Spleen (tissue), 11 donors: ENCODE results near the gene RNF181. TPM values are rescaled to one million over a fixed set of nuclear protein-coding genes. Genes with fewer than 3 reads are reported as not detected.

Source experiments
- DNase-seq: peaks from one replicate; pipeline ENCODE4 v3.0.0-alpha.2; 2020
- H3K27ac ChIP-seq, 8 donors: fragments of 200-600 bp; sonication (generic) in 7 of 8; 1 replicate in 4 of 8; 2 replicates in 4 of 8; pipeline versions ENCODE4 v1.5.0 to v1.8.0; 2016 to 2021; ENCODE audit warnings: inconsistent platforms in 4 of 8, mild to moderate bottlenecking in 4 of 8, moderate library complexity in 1 of 8
- H3K27me3 ChIP-seq, 7 donors: fragments of 200-600 bp; sonication (generic) in 6 of 7; replicated peaks in 1 of 7; 1 replicate in 4 of 7; 2 replicates in 3 of 7; pipeline versions ENCODE4 v1.5.0 to v1.8.0; 2016 to 2021; ENCODE audit warnings: inconsistent platforms in 3 of 7, mild to moderate bottlenecking in 1 of 7
- H3K36me3 ChIP-seq, 6 donors: fragments of 200-600 bp; sonication (generic) in 5 of 6; 1 replicate in 4 of 6; 2 replicates in 2 of 6; pipeline versions ENCODE4 v1.5.0 to v1.8.0; 2016 to 2021; ENCODE audit warnings: inconsistent platforms in 2 of 6
- H3K4me1 ChIP-seq, 6 donors: fragments of 200-600 bp; sonication (generic) in 5 of 6; 1 replicate in 3 of 6; 2 replicates in 3 of 6; pipeline versions ENCODE4 v1.5.0 to v1.8.0; 2016 to 2021; ENCODE audit warnings: inconsistent platforms in 3 of 6
- H3K4me3 ChIP-seq, 8 donors: fragments of 200-600 bp; sonication (generic) in 7 of 8; 1 replicate in 4 of 8; 2 replicates in 4 of 8; pipeline versions ENCODE4 v1.5.0 to v1.8.0; 2016 to 2021; ENCODE audit warnings: inconsistent platforms in 4 of 8, mild to moderate bottlenecking in 4 of 8, moderate library complexity in 2 of 8
- H3K9me3 ChIP-seq, 8 donors: fragments of 200-600 bp; sonication (generic) in 7 of 8; 1 replicate in 4 of 8; 2 replicates in 4 of 8; pipeline versions ENCODE4 v1.5.0 to v1.8.0; 2016 to 2021; ENCODE audit warnings: inconsistent platforms in 4 of 8
- POLR2A ChIP-seq, 3 donors: fragments of 450-650 bp; IDR thresholded peaks; one replicate each; pipeline ENCODE4 v1.5.1; 2017; ENCODE audit warnings: antibody characterized with exemption in 3 of 3, mild to moderate bottlenecking in 1 of 3
- POLR2AphosphoS5 ChIP-seq, 3 donors: sonication (generic); formaldehyde crosslinking; IDR thresholded peaks; one replicate each; pipeline ENCODE4 v1.5.1; 2017; ENCODE audit warnings: antibody characterized with exemption in 3 of 3
- WGBS, 5 donors: extraction: QIAGEN DNeasy Blood & Tissue Kit in 3 of 5; methylation state at CpG; one replicate each; pipeline versions ENCODE4 v1.1.5 to v1.1.7; 2013 to 2018; 5-methylcytosine and 5-hydroxymethylcytosine counted together
- intact Hi-C: fragments of 100-400 bp; cut with DNase I; formaldehyde crosslinking; loops from one replicate; pipeline ENCODE4 v1.15.0; 2023; ENCODE audit warnings: low total_unique reads
- polyA plus RNA-seq, 3 donors: library from polyadenylated mRNA; stranded (reverse); fragments of 200-250 nt; gene quantifications; one replicate each; pipeline ENCODE4 v1.2.1, GENCODE V29; 2013
- total RNA-seq, 7 donors: library from RNA; depleted of rRNA in 3 of 7; stranded (reverse); fragments of >200 nt in 3 of 7; fragmentation: NEBNext Ultra II Directional in 4 of 7; extraction: Animal tissue kit (Norgen Biotek cat#: 25700) in 4 of 7; gene quantifications; one replicate each; pipeline versions ENCODE4 v1.1.0 to v1.2.1, GENCODE V29; 2016 to 2021
- TF ChIP-seq, protein P1 (sequence below), 11 experiments: fragments of 200-600 bp in 7 of 11; fragments of 450-650 bp in 4 of 11; sonication (generic) in 4 of 11; IDR thresholded peaks in 8 of 11; conservative IDR thresholded peaks in 3 of 11; 1 replicate in 7 of 11; 2 replicates in 4 of 11; pipeline versions ENCODE4 v1.4.0 to v1.8.0; 2016 to 2021; ENCODE audit warnings: antibody characterized with exemption in 11 of 11, inconsistent platforms in 4 of 11, mild to moderate bottlenecking in 1 of 11
- donor health status: healthy with polysubstance abuse.
- donor health status: DM: no; HTN: no; CAD: no; lungs with moderate emphysema.
- donor health status: DM: no; HTN: no; CAD: no.
- donor health status: Bipolar disorder and iron deficiency.
- donor health status: healthy.
- donor health status: DM: no; HTN: no; CAD: no.
- donor health status: DM: yes; HTN: yes; CAD: no.

RNF181 gene
- total and polyA plus RNA-seq, 10 donors, result 72.9 to 184 (median 123) TPM

- WGBS, 5 donors, result 79 to 90% (median 83%) methylated on average over 8 of the region's 8 CpGs
- H3K36me3 ChIP-seq, result peaks cover 3 to 100% (median 94%) of the 10 kb centered on the region in 6 donors
Observed at GRCh38 chr2:85635011-85635410, 39.5 kb downstream of the RNF181 start.

DNA sequence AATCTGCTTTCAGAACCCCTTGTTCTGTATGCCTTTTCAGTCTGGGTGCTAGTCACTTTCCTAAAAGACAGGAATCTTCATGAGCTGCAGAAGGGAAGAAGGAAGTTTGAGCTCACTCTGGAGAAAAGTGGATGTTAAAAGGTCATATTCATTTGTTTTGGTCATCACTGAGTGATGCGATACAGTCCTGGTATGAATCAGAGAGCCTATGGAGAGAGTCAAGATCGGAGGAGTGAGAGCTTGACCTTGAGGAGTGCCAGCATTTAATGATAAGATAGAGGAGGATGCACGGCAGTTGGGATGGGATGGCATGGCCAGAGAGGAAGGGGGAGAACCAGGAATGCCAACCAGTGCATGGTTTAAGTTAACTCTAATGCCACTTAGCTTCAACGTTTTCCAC, 40.1 kb downstream of the RNF181 start:
- H3K27me3 ChIP-seq, result no peaks in the 10 kb centered on the region
- H3K9me3 ChIP-seq, result no peaks in the 10 kb centered on the region
- intact Hi-C loops, result loop anchor here (5.0 to 10.0 kb wide), 2 partner anchors 72 to 179 kb away; no protein-coding TSS in a partner anchor
- DNase-seq, result no peak
- 63 to 77% (median 69%) methylated on average over 4 of the region's 4 CpGs for WGBS, 5 donors
- H3K4me1 ChIP-seq, result peaks cover 0 to 7% (median 0%) of the 10 kb centered on the region in 6 donors
- peaks cover 3 to 100% (median 96%) of the 10 kb centered on the region in 6 donors for H3K36me3 ChIP-seq
- TF ChIP-seq POLR2AphosphoS5 (IDR thresholded peaks at IDR 0.05) (no peak), POLR2A (IDR thresholded peaks at IDR 0.05) (no peak)
- TF ChIP-seq, protein P1, sequence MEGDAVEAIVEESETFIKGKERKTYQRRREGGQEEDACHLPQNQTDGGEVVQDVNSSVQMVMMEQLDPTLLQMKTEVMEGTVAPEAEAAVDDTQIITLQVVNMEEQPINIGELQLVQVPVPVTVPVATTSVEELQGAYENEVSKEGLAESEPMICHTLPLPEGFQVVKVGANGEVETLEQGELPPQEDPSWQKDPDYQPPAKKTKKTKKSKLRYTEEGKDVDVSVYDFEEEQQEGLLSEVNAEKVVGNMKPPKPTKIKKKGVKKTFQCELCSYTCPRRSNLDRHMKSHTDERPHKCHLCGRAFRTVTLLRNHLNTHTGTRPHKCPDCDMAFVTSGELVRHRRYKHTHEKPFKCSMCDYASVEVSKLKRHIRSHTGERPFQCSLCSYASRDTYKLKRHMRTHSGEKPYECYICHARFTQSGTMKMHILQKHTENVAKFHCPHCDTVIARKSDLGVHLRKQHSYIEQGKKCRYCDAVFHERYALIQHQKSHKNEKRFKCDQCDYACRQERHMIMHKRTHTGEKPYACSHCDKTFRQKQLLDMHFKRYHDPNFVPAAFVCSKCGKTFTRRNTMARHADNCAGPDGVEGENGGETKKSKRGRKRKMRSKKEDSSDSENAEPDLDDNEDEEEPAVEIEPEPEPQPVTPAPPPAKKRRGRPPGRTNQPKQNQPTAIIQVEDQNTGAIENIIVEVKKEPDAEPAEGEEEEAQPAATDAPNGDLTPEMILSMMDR (IDR thresholded peaks at IDR 0.05 in 8 of 11, conservative IDR thresholded peaks at IDR 0.05 in 3 of 11), result no peak
- H3K4me3 ChIP-seq, result no peak overlapping the region
- H3K27ac ChIP-seq, result no peak overlapping the region

More at GRCh38 chr2:85635011-85635410, 39.5 kb downstream of the RNF181 start:
- H3K4me3 ChIP-seq, result no peak overlapping the region
- intact Hi-C loops, result loop anchor here (5.0 to 10.0 kb wide), 2 partner anchors 72 to 180 kb away; no protein-coding TSS in a partner anchor
- TF ChIP-seq POLR2AphosphoS5 (IDR thresholded peaks at IDR 0.05) (no peak), POLR2A (IDR thresholded peaks at IDR 0.05) (no peak)
- TF ChIP-seq, protein P1 (IDR thresholded peaks at IDR 0.05 in 8 of 11, conservative IDR thresholded peaks at IDR 0.05 in 3 of 11), result no peak
- no peaks in the 10 kb centered on the region for H3K27me3 ChIP-seq
- H3K9me3 ChIP-seq, result no peaks in the 10 kb centered on the region
- H3K4me1 ChIP-seq, result peaks cover 0 to 7% (median 0%) of the 10 kb centered on the region in 6 donors
- no peak overlapping the region for H3K27ac ChIP-seq
- no peak for DNase-seq

- peaks cover 12 to 100% (median 100%) of the 10 kb centered on the region in 6 donors for H3K36me3 ChIP-seq
- 76 to 86% (median 81%) methylated on average over 3 of the region's 3 CpGs for WGBS, 5 donors
- no peak overlapping the region for H3K4me3 ChIP-seq
- TF ChIP-seq, protein P1 (IDR thresholded peaks at IDR 0.05 in 8 of 11, conservative IDR thresholded peaks at IDR 0.05 in 3 of 11), result no peak
- no peak for TF ChIP-seq POLR2AphosphoS5 (IDR thresholded peaks at IDR 0.05)
- DNase-seq, result no peak
- H3K27me3 ChIP-seq, result no peaks in the 10 kb centered on the region
- H3K4me1 ChIP-seq, result peaks cover 0 to 8% (median 3%) of the 10 kb centered on the region in 6 donors
- no peak overlapping the region for H3K27ac ChIP-seq
- intact Hi-C loops, result no loop called here
- H3K9me3 ChIP-seq, result no peaks in the 10 kb centered on the region
Observed at GRCh38 chr2:85642725-85643124, 47.2 kb downstream of the RNF181 start.

- WGBS, 5 donors, result 96 to 99% (median 97%) methylated on average over 8 of the region's 8 CpGs
- no peaks in the 10 kb centered on the region for H3K27me3 ChIP-seq
- H3K9me3 ChIP-seq, result no peaks in the 10 kb centered on the region
- H3K4me1 ChIP-seq, result peaks cover 0 to 25% (median 12%) of the 10 kb centered on the region in 6 donors
- H3K36me3 ChIP-seq, result peaks cover 12 to 100% (median 100%) of the 10 kb centered on the region in 6 donors
- DNase-seq, result no peak
- no peak overlapping the region for H3K27ac ChIP-seq
- TF ChIP-seq POLR2AphosphoS5 (IDR thresholded peaks at IDR 0.05) (no peak), POLR2A (IDR thresholded peaks at IDR 0.05) (no peak)
- TF ChIP-seq, protein P1 (IDR thresholded peaks at IDR 0.05 in 8 of 11, conservative IDR thresholded peaks at IDR 0.05 in 3 of 11), result no peak
- no peak overlapping the region for H3K4me3 ChIP-seq
- intact Hi-C loops, result no loop called here
Observed at GRCh38 chr2:85644909-85645308, 49.4 kb downstream of the RNF181 start.
